GM21529 (cell line): ENCODE results near the gene CYTH2.
"Not testable (repeated sequence)": the region's sequence is repeated elsewhere in the genome, so short reads cannot be mapped to it uniquely, and the experiment has no call there.

Experiments
- ATAC-seq: cut with Tn5 transposase; IDR thresholded peaks from one replicate; pipeline ENCODE4 v1.9.1; 2021; ENCODE audit not compliant: unreplicated experiment

CYTH2 gene

DNA sequence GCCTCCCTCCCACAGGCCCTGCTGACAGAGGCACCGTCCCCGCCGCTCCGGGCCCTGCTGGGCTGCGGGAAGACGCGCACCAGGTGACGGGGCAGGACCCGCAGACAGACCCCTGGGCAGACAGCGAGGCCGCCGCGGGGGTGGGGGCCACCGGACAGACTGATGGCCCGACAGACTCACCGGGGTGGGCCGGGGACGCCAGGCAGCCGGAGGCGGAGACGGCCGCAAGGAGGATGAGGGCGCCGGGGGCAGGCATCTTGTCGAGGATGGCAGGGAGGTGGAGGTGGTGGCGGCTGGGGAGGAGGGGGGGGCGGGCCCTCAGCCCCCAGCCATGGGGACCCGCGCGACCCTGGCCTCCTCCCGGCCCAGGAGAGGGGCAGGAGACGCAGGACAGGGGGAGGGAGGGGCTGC is 42.2 kb downstream of the CYTH2 start:
- no peak for ATAC-seq

DNA sequence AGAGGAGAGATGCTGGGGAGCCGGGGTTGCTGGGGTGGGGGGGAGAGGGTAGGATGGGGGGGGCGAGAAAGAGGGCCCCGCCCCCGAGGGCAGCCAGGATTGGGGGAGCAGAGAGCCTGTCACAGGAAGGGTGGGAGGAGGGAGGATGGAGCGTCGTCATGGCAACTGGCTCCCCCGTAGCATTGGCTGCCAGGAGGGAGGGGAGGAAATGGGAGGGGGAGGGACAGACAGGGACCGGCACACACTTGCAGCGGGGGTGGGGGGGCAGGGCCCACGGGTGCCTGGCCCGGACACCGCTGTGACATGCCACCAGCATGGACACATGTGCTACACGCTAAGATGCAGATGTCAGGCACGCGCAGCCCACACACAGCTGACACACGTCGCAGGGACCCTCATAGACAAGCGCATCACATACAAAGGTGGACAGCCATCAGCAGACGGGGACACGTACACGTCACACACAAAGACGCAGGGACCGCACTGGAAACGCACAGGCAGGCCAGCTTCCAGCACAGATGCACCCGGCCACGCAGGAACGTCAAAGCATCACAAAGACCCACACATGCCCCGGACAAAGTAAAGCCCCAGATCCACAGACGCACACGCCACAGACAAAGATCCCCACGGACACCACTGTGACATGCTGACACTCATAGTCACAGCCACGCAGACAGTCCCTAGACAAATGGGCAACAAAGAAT is 42.8 kb downstream of the CYTH2 start, which contains the start of gene LMTK3:
Gene LMTK3, minus strand, starts transcription at position 36 of the 704 bp plus-strand sequence. CDS start 259 bp downstream, outside the sequence.
- ATAC-seq = no peak

DNA sequence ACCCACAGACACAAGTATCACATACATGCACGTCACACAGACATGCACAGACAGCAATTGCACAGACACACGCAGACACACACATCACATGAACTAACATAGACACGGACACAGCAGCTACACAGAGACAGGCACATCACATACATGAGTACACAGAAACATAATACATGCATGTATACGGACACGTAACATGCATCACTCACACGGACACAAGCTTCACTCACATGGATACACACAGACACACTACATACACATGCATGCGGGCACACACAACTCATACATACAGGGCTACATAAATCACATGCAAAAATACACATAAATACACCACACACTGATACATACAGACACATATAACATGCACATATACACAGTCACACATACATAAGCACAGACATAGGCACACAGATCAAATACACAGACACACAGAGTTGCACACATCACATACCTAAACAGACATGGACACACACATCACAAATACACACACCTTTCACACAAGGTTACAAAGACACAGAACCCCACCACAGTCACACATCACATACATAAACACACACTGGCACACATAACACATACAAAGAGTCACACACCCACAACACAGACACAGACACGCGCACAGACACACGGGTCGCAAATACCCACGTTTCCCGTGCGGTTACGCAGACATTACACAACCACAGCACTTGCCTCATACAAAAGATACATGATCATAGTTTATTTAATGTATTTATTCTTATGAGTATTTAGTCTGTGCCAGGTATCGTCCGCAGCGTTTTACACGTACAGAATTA is 43.5 kb downstream of the CYTH2 start:
- no peak for ATAC-seq

DNA sequence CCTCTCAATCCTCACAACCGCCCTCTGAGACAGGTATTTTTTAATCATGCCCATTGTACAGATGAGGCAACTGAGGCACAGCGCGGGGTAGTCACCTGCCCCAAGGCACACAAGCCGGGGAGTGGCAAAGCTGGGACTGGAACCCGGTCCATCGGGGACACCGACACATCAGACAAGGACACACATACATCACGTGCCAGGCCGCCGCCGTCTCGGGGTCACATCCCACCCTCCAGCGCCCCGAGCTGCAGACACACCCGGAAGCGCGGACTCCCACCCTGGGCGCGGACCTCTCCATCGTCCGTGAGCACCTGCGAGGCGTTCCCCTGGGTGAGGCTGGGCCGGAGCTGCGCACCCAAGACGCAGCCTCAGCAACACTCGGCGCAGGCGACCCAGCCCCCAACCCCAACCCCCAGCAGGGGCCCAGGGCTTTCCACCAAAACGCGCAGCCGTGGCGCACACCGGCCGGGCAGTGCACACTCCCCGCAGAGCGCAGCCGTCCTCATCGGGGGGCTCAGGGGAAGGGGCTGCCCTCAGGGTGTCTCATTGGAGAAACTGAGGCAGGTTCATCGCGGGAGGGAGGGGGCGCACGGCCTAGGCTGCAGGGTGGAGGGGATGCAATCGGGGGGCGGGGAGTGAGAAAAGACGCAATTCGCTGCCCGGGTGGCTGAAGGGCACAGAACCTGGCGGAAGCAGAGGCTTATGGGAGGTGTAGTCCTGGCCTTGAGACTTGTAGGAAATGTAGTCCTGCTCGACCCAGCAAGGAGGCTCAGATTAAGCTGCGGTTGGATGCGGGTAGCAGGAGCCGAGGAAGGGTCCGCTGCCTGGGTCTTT is 44.3 kb downstream of the CYTH2 start:
- ATAC-seq = peak; percentile 63

DNA sequence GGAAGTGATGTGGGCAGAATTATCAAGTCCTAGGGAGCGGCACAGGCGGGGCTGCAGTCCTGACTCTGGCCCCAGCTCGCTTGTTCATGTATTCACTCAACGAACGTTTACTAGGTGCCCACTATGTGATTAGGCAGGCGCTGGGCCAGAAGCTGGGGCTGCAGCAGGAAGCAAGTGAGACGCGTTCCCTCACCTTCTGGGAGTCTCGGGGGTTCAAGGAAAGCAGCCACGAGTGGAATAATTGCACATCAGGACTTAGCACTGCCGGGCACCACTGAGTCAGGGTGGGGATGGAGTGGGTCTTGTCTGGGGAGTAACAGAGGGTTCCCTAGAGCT is 44.9 kb downstream of the CYTH2 start:
- no peak for ATAC-seq

DNA sequence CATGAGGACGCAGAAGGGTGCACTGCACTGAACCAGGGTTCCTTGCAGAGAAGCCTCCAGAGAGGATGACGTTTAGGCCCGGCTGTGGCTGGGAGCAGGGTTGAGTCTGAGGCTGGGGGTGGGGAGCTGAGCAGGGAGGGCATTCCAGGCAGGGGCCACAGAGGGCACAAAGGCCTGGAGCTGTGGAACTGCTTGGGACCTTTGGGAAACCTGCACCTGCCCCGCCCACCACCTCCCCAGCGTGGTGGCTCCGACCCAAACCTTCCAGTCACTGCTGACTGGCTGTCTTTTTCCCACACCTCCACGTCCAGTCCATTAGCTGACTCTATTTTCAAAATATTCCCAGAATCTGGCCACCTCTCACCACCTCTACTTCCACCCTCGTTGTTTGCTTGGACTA is 47.4 kb downstream of the CYTH2 start:
- ATAC-seq = no peak

DNA sequence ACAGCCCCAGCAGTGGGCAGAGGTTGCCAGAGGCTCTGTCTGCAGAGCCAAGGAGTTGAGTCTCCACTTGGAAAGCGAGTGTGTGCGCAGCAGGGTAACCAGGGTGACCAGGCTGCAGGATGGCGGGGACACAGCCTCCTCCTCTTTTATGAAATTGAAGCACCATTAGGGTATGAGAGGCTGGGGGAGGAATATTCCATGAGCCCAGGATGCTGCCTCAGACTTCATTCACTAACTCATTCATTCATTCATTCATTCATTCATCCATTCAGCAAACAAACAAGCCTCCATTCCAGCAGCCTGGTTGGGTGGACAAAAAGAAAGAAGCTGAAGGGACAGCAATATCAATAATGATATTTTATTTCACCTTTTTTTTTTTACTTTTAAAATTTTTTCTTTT is 49.0 kb downstream of the CYTH2 start:
- no peak for ATAC-seq

DNA sequence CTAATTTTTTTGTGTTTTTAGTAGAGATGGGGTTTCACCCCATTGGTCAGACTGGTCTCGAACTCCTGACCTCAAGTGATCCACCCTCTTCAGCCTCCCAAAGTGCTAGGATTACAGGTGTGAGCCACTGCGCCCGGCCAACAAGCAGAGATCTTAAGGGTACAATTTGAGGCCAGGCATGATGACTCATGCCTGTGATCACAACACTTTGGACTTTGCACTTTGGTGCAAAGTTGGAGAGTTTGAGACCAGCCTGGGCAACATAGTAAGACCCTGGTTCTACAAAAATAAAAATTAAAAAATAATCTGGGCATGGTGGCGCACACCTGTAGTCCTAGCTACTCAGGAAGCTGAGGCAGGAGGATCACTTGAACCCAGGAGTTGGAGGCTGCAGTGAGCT is 50.3 kb downstream of the CYTH2 start:
- ATAC-seq = not testable (repeated sequence)

DNA sequence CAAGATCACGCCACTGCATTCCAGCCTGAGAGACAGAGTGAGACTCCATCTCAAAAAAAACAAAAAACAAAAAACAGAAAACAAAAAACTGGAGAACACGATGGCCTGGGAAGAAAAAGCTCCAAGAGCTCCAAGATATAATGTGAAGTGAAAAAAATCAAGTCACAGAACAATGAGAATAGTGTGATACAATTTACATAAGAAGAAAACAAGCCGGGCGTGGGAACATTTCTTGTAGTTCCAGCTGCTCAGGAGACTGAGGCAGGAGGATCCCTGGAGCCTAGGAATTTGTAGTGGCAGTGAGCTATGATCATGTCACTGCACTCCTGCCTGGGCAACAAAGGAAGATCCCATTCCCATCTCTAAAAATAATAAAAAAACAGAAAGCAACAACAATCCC is 51.0 kb downstream of the CYTH2 start:
- ATAC-seq = no peak

DNA sequence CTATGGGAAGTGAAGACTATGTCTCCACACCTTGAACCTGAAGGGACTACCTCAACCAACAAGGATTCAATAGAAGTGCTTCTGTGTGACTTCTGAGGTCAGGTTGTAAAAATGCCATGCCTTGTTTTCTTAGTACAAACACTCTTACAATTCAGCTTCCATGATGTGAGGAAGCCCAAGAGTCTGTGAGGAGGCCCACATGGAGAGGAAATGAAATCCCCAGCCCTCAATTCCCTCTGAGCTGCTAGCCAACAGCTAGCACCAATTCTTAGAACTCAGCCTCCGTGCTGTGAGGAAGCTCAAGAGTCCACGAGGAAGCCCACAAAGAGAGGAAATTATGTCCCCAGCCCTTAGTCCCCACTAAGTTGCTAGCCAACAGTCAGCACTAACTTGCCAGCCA is 55.1 kb downstream of the CYTH2 start:
- ATAC-seq = no peak

DNA sequence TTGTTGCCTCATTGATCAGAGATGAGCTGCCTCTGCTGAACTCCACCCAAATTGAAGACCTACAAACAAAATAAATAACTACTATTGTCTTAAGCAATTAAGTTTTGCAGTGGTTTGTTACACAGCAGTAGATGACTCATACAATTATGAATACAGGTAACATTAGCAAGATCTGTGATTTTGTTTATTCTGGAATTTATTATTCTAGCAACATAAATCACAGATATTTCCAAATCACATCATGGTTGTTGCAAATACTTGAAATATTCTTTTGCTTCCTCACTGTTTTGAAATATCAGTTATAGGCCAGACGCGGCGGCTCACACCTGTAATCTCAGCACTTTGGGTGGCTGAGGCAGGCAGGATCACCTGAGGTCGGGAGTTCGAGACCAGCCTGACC is 55.6 kb downstream of the CYTH2 start:
- no peak for ATAC-seq

DNA sequence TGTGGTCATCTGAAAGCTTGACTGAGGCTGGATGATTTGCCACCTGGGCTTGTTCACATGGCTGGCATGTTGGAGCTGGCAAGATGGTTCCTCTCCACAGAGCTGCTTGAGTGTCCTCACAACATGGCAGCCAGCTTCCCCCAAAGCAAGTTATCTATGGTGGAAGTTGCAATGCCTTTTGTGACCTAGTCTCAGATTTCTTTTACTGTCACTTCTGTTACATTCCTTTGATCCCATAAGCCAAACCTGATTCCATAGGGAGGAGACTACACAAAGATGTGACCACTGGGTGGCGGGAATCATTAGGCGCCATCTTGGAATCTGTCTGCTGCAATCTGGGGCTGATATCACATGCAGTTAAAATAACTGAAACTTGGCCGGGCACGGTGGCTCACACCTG is 60.0 kb downstream of the CYTH2 start:
- ATAC-seq = no peak

DNA sequence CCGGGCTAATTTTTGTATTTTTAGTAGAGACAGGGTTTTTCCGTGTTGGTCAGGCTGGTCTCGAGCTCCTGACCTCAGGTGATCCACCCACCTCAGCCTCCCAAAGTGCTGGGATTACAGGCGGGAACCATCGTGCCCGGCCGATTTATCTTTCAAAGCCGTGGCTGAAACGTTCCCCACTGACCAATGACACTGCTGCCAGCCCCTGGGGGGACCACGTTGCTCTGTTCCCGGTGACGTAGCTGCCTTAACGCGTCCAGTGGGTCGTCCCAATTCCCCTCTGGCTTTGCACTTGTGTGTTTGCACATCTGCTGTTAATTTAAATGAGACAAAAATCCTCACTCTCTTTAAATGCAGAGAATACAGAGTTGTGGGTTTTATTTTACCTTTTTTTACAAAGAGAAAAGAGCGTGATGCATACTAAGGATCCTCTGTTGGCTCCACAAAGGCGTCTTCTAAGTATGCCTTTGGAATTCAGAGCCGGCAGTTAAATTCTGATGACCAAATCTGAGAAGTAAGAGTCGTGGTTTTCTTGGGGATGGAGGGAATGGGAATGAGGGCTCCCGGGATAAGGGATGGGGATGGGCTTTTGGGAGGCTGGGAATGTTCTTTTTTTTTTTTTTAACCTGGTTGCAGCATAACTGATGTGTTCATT is 61.0 kb downstream of the CYTH2 start:
- ATAC-seq = no peak

DNA sequence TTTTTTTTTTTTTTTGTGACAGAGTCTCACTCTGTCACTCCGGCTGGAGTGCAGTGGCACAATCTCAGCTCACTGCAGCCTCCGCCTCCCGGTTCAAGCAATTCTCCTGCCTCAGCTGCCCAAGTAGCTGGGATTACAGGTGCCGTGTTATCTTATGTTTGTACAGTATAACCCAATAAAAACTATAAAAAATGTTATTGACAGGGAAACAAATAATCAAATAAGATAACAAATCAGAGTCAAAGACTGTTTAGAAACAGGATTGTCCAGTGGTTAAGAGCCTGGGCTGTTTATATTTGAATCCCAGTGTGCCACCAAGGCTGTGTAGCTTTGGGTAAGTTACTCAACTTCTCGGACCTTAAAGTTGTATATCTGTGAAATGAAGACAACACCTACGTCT is 61.6 kb downstream of the CYTH2 start:
- ATAC-seq = no peak
